NOMO-1 (cell line): Measurements from ENCODE around the gene RAPGEF6.
"Not testable (repeated sequence)": the region's sequence is repeated elsewhere in the genome, so short reads cannot be mapped to it uniquely, and the experiment has no call there.

Experiments
- DNase-seq, 2 experiments: peaks; one replicate each; lab custom pipeline; 2025; ENCODE audit not compliant: unreplicated experiment in 2 of 2; lab: John Stamatoyannopoulos, UW

The RAPGEF6 gene

DNA sequence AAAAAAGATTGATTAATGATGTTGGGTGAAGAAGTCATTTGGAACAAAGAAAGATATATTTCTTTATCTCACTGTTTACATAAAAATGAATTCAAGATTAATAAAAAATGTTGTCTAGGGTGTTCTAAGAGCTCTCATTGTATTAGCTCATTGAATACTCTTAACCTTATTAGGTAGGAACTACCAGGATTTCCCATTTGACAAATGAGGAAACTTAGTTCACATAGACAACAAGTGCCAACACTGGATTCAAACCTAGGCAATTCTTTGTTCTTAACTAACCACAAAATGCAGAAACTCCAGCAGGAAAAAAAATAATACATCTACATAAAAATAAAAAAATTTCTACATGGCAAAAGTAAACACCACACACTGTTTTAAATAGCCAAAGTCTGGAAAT lies 175.8 kb downstream of the RAPGEF6 start:
- no peak for DNase-seq

DNA sequence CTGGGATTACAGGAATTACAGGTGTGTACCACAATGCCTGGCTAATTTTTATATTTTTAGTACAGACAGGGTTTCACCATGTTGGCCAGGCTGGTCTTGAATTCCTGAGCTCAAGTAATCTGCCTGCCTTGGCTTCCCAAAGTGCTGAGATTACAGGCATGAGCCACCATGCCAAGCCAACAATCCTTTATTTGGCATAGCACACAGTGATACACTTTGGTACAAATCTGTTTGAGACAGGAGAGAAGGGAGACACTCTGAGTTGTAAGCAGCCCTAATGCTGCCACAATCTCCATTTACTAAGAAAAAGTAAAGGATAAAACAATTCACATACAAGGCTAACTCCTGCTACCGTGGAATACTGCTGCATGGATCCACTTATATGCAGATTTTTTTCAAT lies 177.8 kb downstream of the RAPGEF6 start:
- no peak for DNase-seq

DNA sequence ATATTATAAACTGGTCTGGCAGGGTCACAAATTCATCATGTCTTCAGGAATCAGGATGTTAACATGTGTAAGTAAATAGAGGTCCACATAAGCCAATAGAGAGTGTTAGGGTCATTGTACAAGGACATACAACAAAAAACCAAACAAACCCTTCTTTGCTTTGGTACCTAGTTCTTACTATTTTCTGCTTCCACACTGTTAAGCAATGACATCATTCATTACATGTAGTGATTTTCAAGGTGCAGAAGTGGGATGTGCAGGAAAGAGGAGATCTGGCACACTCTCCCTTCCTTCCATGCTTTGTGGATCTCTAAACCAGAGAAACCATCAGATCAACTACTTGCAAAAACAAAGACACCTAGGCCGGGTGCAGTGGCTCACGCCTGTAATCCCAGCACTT lies 184.1 kb downstream of the RAPGEF6 start:
- no peak for DNase-seq

DNA sequence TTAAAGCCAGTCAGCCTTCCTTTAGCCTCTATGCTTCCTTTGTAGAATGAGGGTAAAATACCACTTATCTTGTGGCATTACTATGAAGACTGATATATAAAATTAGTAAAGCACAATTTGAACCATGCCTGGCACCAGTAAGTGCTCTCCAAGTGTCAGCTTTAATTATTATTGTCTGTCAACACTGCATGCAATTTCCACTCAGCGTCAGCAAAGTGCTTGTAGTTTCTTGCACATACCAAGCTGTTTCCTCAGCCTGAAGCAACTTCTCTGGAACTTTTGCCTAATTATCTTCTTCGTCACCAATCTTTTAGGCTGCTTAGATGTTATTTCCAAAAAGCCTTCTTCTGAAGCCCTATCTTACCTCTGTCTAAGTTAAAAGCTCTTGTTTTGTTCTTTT lies 193.8 kb downstream of the RAPGEF6 start:
- DNase-seq = no peak

DNA sequence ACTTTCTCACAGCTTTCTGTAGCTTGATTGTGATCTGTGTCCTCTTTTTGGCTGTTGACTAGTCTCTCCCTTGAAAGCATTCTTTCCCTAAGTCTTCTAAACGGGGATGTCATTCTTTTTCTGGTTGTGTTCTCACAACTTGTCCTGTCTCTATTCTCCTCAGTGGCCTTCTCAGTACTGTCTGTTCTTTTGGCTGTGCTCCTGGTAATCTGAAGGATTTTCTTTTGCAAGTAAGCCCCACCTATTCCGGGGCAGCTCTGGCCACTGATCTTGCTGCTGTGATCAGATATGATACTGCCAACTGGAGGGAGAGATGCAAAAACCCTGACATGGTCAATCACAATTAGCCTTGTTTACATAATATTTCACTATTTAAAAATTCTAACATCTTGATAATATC lies 198.9 kb downstream of the RAPGEF6 start:
- no peak for DNase-seq

DNA sequence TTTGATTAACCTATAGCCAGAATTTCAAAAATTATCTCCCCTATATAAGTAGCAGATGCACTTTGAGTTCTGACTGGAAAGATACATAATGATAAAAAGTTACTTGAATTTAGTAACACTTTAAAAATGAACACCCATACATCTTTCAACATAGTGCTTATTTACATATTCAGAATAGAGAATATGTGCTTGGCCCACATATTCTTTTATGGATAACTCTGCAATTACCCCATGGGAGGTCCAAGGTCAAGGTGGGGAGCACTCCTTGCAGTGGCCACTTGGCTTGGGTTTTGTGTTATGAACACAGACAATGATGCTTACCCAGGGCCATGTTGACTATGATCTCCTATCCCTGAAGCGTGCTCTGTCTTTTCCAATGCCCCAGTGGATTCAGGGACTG lies 201.9 kb downstream of the RAPGEF6 start:
- no peak for DNase-seq

DNA sequence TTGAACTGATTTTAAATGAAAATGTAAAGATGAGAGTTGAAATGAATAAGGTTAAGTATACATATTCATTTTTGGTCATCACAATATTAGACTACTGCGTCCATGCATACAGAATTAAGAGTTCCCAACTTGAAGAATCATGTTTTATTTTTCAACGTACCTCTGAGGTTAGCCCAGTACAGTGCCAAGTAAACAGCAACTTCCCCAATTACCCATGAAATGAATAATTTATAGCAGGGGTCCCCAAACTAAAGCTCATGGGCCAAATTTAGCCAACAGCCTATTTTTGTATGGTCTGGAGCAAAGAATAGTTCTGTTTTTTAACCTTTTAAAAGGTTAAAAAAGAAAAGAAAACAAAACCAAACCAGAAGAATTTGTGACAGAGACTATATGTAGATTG lies 203.2 kb downstream of the RAPGEF6 start:
- DNase-seq = no peak

DNA sequence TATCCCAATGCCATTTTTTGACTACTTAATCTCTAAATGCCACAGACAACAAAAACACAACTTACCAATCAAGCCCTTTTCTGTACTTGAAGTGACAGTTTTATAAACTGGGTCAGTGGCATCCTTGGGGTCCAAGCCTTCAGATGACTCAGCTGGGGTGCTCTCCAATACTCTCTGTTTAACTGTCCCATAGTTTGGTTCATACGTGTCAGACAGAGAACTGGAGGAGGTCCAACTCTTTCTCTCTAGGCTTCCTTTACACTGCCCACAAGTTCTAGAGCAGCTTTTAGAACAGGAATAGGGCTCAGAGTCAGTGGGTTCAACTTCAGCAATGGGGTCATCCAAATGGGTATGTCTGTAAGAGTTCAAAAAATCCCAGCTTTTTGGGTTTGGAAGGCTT lies 204.2 kb downstream of the RAPGEF6 start:
- DNase-seq = no peak

DNA sequence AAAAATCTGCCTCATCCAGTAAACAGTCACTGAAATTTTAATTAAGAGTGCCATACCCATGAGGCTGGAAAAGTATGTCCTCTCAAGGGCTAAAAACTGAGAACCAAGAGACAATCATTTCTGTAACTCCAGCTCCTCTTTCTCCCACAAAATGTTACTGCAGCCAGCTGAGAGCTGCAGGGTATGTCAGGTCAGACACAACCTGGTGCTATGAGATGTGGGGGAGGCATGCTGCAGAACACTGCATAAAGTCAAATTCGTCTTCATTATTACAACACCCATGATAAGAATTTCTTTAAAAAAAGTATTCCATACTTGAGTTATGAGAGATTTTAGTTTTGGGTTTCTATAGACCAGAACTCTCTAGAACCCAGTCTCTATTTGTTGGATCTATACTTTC lies 209.0 kb downstream of the RAPGEF6 start:
- no peak for DNase-seq

DNA sequence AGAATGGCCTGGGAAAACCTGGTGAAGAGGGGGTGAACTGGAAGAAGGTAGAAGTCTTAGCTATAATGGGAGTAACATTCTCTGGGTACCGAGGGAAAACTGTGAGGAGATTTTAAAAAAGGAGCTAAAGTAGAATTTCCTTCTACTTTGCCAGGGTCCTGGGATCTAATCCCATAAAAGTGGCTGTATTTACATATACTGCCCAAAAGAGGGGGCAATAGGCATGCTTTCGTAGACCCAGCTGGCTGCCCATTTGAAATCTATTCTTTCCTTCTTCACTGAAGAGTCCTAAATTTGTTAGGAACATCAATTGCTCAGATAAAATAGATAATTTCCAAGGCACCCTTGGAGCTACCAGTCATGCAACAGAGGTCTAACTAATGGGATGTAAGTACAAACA lies 212.0 kb downstream of the RAPGEF6 start:
- no peak for DNase-seq

DNA sequence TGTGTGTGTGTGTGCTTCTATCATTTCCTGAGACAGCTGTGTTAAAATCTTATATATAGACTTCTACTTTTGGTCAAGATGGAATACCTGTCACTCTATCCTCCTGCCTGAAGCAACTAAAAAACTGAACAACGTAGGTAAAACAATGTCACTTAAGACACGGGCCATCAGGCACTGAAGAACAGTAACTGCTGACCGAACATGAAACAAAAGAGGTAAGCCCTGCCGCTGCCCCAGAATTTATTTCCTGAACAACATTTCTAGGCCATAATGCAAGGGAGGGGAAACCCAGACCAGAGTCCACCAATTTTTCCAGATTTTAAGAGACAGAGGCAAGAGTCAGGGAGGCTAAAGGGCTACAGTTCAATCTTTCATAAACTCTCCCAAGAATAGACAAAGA lies 215.2 kb downstream of the RAPGEF6 start:
- no peak for DNase-seq

DNA sequence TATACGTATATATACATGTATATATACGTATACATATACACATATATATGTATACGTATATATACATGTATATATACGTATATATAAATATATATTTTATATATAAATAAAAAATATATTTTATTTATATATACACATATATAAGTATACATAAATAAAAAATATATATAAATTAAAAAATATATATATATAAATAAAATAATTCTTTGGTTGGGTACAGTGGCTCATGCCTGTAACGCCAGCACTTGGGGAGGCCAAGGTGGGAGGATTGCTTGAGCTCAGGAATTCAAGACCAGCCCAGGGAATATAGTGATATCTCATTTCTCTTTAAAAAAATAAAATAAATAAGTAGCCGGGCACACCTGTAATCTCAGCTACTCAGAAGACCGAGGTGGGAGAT lies 216.2 kb downstream of the RAPGEF6 start:
- DNase-seq = no peak

DNA sequence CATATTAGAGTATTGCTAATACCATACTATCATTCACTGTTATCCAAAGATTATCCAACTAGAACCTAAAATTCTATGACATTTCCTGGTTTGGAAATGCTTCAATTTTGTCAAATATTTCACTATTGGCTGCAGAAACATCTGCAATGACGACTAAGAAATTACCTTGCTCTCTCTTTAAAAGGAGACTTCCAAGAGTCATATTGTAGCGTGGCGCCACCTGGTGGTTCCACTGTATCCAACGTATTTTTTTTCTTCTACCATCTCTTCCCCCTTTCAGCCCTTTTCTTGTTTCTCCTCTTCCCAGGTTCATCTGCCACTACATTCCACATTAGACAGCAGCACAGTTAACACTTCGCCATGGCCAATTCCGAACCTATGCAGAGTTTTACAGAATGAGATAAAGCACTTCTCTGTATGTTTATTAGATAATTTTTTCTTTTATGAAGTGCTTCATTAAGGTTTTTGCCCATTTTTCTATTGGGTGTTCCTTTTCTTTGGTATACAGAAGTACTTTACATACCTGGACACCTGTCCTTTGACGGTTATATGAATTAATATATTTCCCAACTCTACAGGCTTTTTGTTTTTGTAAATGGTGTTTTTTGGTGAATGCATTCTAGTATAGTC lies 217.7 kb downstream of the RAPGEF6 start:
- peak; percentile 36 to 75 for DNase-seq

DNA sequence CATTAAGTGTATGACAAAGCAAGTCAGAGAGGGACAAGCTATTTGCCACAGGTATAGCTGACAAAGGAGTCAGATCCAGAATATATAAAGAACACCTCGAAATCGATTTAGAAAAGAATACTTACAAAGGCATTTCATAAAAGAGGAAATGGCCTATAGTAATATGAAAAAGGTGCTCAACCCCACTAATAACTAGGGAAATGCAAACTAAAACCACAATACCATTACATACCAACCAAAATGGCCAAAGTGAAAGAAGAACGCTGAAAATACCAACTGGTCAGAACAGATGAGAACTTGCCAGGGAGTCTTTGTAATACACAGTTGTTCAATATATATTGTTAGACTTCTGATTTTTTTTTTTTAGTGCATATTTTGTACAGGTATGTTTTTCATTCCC lies 218.3 kb downstream of the RAPGEF6 start:
- peak in 1 of 2 experiments; percentile 36 for DNase-seq

DNA sequence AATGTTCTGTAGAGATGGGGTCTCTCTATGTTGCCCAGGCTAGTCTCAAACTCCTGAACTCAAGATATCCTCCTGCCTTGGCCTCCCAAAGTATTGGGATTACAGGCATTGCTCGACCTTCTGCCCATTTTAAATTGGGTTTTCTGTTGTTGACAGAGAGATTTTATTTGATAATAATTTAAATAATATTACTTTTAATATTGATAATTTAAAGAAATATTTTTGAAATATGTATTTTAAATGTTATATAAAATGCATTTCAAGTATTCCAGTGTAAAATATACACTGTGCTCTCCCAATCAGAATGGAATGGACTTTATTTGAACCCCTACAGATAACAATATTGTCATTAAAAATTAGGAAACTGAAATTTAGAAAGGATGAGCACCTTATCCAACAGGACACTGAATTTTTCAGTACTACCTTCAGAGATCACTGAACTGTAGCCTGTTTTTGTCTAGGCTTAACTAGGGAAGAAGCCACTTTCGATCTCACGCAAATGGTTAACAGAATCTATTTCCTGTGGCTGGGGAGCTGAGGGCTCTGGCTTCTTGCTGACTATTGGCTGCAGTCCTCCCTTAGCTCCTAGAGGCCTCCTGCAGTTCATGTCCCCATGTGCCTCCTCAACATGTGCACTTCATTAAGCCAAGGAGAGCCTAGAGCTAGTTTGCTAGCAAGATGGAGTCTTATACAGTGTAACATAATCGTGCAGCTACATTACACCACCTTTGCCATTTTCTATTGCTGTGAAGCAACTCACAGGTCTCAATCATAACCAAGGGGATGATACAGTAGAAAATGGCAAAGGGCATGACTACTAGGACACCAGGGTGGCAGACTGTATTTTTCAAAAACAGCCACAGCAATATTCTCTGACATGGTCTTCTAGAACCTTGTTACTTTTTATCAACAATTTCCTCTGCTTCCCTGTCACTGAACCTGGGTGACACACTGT lies 221.1 kb downstream of the RAPGEF6 start:
- DNase-seq = no peak

DNA sequence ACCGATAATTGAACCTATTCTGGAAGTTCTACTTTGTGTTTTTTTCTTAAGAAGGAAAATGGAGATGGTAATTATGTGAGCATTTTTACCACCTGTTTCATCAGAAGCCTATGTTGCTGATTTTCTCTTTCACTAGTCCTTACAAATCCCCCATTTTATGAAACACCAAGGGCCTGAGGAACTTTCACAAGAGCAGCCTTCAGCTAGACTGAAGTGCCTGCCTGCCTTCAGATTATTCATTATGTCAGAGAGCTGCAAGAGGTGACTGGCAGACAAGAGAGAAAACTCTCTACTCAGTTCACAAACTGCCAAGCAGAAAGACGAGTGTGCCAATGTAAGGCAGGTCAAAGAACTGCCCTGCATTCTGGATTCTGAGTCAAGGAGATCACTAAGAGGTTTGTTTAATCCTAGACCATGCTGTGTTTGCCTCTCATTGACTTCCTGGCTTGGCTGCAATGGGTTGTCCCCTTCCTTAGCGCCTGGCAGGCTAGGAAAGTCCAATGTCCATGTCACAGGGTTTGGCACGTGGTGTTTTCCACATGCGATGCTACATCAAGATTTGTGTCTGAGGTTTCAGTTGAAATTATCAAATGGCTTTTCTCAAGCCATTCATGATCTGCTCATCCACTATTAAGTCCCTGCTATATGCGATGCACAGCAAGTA lies 227.9 kb downstream of the RAPGEF6 start:
- no peak for DNase-seq

DNA sequence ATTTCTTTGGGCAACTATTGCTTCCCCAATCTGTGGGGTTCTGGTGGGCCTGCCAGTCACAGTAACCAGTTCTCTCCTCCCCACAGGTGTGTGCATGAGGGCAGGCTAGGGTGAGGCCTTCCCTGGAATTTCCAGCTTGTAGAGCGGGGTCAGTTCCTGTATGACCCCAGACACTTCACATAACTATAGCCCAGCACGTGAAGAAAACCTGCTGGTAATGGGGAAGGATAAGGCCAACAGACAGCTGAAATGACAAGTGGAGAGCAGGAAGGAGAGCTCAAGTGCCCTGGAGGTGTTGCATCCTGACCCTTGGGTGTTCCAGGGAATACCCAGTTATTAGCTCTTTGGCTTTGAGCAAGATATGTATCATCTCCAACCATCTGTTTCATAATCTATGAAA lies 229.0 kb downstream of the RAPGEF6 start:
- DNase-seq = no peak

DNA sequence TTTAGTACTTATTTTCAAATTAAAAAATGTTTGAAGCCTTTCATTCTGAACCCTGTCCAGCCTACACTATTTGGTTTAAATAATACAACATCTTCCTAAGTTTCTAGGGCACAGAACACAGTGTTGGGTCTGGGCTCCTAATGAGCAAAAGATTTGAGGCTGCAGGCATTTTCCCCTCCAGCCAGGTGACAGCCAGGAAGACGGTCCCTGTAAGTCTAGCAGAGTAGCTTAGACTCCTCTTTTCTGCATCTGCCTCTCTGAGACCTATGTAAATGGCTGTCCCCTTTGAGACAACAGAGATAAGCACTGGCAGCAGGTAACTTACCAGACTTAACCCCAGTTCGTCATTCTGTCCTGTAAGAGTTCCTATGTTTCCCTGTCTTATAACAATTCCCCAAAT lies 229.4 kb downstream of the RAPGEF6 start:
- DNase-seq = no peak

DNA sequence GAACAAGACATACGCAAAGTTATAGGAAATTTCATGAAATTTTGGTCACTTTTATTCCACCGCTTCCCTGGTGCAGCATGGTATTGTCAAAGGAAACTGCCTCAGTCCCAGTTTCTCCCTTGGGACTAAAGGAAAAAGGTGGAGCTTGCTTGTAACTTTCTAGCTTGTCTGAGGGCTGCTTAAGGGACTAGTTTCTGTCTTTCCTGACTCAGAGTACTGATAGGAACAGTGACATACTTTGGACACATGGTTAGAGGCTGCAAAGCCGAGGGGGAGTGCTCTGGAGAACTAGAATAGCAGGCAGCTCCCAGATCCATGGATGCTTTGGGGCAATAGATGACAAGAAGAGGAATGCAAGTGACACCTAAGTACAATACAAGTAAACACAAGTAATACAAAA lies 234.4 kb downstream of the RAPGEF6 start:
- no peak for DNase-seq

DNA sequence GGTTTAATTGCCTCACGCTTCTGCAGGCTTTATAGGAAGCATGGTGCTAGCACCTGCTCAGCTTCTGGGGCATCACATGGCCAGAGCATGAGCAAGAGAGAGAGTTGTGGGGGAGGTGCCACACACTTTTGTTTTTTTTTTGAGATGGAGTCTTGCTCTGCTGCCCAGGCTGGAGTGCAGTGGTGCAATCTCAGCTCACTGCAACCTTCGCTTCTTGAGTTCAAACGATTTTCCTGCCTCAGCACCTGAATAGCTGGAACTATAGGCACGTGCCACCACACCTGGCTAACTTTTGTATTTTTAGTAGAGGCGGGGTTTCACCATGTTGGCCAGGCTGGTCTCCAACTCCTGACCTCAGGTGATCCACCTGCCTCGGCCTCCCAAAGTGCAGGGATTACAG lies 236.0 kb downstream of the RAPGEF6 start:
- DNase-seq = not testable (repeated sequence)

DNA sequence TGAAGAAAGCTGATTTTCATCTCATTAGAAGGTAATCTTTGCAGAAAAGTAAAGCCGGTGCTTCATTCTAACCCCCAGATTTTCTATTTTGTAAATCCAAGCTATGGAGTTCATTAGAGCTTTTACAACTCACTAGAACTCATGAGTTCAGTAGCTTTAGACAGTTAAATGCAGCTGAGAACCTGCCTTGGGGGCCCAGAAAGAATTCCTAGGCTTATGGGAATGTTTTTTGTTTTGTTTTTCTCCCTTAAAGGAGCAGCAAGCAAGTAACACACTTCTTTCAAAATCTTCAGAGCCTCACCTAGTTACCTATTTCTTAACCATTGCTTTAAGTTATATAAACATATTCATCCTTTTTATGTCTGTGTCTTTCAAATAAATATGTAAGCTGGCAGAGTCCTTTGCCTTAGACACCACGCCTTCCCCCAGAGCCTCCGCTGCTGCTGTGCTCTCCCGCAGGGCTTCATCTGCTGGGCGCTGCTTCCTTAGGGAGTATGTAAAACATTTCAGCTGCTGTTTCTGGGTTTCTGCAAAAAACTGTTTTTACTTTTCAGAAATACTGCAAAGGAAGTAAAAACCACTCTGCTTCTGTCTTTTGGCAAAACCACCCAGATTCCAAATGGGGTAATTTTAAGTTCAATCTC lies 238.3 kb downstream of the RAPGEF6 start:
- DNase-seq = no peak
